A673 (cell line): ENCODE measurements around the gene CAMTA2.

Experiments used
- EZH2 ChIP-seq: fragments of 200-600 bp; sonication (generic); IDR thresholded peaks from 2 replicates; pipeline ENCODE4 v1.6.1; 2017; ENCODE audit warnings: borderline replicate concordance, low read depth, mild to moderate bottlenecking, mixed read lengths, antibody characterized with exemption, low read length; ENCODE audit not compliant: poor library complexity, severe bottlenecking
- TF ChIP-seq, protein P1 (sequence below): fragments of 300-800, 200-600 bp; sonication (generic); conservative IDR thresholded peaks from 2 replicates; pipeline ENCODE4 v1.5.1; 2017; ENCODE audit warnings: low read depth, mild to moderate bottlenecking, antibody characterized with exemption, low read length, moderate library complexity, mixed read lengths

DNA sequence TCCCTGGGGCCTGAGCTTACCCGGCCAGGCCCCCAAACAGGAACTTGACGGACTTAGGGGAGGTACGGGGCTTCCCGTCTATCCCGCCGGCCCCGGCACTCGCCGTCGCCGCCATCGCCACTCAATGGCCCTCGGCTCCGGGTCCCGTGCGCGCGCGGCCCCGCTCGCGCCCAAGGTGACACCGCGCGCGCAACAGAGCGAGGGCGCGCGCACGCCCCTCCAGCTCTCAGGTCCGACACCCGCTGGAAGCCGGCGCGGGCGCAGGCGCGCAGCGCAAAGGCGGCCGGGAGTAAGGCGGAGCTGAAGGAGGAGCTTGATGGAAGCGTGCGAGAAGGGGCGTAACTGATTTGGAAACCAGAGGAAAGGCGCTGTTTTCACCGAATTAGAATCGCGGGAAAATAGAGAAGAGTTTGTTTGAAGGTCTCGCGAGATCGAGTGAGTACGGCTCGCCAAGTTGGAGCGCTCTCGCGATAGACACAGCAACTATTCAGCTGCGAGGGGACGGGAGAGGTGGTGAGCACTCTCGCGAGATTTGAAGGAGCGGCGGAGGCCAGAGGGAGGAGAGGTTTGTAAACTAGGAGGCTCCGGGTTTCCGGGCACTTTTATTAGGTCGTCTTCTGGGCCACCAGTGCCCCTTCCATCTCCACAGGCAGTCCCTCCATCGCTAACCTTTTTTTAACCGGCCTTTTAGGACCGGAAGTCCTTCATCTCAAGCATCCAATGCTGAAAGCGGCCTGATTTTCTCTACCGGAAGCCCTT lies 47.5 kb downstream of the CAMTA2 start, which contains the start of the genes RNF167 and SLC25A11:
- TF ChIP-seq, protein P1, sequence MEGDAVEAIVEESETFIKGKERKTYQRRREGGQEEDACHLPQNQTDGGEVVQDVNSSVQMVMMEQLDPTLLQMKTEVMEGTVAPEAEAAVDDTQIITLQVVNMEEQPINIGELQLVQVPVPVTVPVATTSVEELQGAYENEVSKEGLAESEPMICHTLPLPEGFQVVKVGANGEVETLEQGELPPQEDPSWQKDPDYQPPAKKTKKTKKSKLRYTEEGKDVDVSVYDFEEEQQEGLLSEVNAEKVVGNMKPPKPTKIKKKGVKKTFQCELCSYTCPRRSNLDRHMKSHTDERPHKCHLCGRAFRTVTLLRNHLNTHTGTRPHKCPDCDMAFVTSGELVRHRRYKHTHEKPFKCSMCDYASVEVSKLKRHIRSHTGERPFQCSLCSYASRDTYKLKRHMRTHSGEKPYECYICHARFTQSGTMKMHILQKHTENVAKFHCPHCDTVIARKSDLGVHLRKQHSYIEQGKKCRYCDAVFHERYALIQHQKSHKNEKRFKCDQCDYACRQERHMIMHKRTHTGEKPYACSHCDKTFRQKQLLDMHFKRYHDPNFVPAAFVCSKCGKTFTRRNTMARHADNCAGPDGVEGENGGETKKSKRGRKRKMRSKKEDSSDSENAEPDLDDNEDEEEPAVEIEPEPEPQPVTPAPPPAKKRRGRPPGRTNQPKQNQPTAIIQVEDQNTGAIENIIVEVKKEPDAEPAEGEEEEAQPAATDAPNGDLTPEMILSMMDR = no peak
- TF ChIP-seq EZH2 = no peak
